Endodermal cell (in vitro differentiated cells): Measurements from ENCODE around the gene MRPL36. TPM values are rescaled to one million over a fixed set of nuclear protein-coding genes. Genes with fewer than 3 reads are reported as not detected.

ENCODE experiments used
- DNase-seq: peaks from one replicate; pipeline ENCODE4 v3.0.0-alpha.2; 2017
- H3K27ac ChIP-seq: 2 replicates; pipeline ENCODE4 v1.5.1; 2013; ENCODE audit warnings: mild to moderate bottlenecking, low read depth, low read length, moderate library complexity
- H3K27me3 ChIP-seq: 2 replicates; pipeline ENCODE4 v1.6.1; 2013; ENCODE audit warnings: mild to moderate bottlenecking, low read length, moderate library complexity; ENCODE audit not compliant: insufficient read depth, control insufficient read depth, poor library complexity, severe bottlenecking
- H3K36me3 ChIP-seq: 2 replicates; pipeline ENCODE4 v1.7.0; 2013; ENCODE audit warnings: mild to moderate bottlenecking, low read length, moderate library complexity; ENCODE audit not compliant: control insufficient read depth, insufficient read depth
- H3K4me1 ChIP-seq: one replicate; pipeline ENCODE4 v1.7.0; 2013; ENCODE audit warnings: low read length; ENCODE audit not compliant: control insufficient read depth, insufficient read depth
- H3K4me3 ChIP-seq: 2 replicates; pipeline ENCODE4 v1.5.1; 2013; ENCODE audit warnings: mild to moderate bottlenecking, low read length, moderate library complexity
- H3K9ac ChIP-seq: 2 replicates; pipeline ENCODE4 v1.6.1; 2013; ENCODE audit warnings: mild to moderate bottlenecking, low read length, moderate library complexity; ENCODE audit not compliant: poor library complexity, severe bottlenecking; ENCODE audit errors: extremely low read depth
- H3K9me3 ChIP-seq: 2 replicates; pipeline ENCODE4 v1.6.1; 2013; ENCODE audit warnings: mild to moderate bottlenecking, low read length, moderate library complexity; ENCODE audit not compliant: control insufficient read depth
- H3K27ac Mint-ChIP-seq: 2 replicates; pipeline ENCODE4 v1.8.0; 2020; ENCODE audit warnings: mixed read lengths
- H3K27me3 Mint-ChIP-seq: 2 replicates; pipeline ENCODE4 v1.8.0; 2021; ENCODE audit warnings: mild to moderate bottlenecking, mixed read lengths; ENCODE audit not compliant: insufficient read depth
- H3K36me3 Mint-ChIP-seq: 2 replicates; pipeline ENCODE4 v1.8.0; 2020; ENCODE audit warnings: low read depth, mixed read lengths
- H3K4me1 Mint-ChIP-seq: 2 replicates; pipeline ENCODE4 v1.8.0; 2020; ENCODE audit warnings: mixed read lengths
- H3K4me3 Mint-ChIP-seq: 2 replicates; pipeline ENCODE4 v1.8.0; 2020; ENCODE audit warnings: mild to moderate bottlenecking, moderate library complexity, mixed read lengths
- H3K9me3 Mint-ChIP-seq: 2 replicates; pipeline ENCODE4 v1.8.0; 2020; ENCODE audit warnings: mild to moderate bottlenecking, mixed read lengths
- WGBS, 2 experiments: methylation state at CpG; one replicate each; pipeline versions ENCODE4 v1.1.5 to v1.1.7; 2013; ENCODE audit warnings: missing lambda C conversion rate in 2 of 2, mixed read lengths in 1 of 2; ENCODE audit not compliant: insufficient coverage in 1 of 2, insufficient read length in 1 of 2; 5-methylcytosine and 5-hydroxymethylcytosine counted together
- total RNA-seq, 2 donors: library from RNA; stranded (reverse); fragmentation: NEBNext Ultra II Directional in 1 of 2; extraction: Animal tissue kit (Norgen Biotek cat#: 25700) in 1 of 2; gene quantifications; 2 replicates in 1 of 2; 3 replicates in 1 of 2; pipeline ENCODE4 v1.2.1, GENCODE V29; 2021
- TF ChIP-seq, protein P1 (sequence below): fragments of 200-600 bp; sonication (generic); conservative IDR thresholded peaks from 2 replicates; pipeline ENCODE4 v1.5.0; 2021; ENCODE audit warnings: antibody characterized with exemption, mild to moderate bottlenecking

The MRPL36 gene
- total RNA-seq, 2 donors from 2014 or later = 44.0 to 49.7 TPM

GRCh38 chr5:1835431-1835830, 35.8 kb upstream of the MRPL36 start:
- H3K27me3 Mint-ChIP-seq = peaks cover 15% of the 10 kb centered on the region
- Histone ChIP-seq H3K9ac (no peak overlapping the region), H3K4me1 (peaks cover 3% of the 10 kb centered on the region), H3K36me3 (no peaks in the 10 kb centered on the region), H3K27ac (no peak overlapping the region), H3K27me3 (no peaks in the 10 kb centered on the region), H3K4me3 (no peak overlapping the region), H3K9me3 (no peaks in the 10 kb centered on the region)
- TF ChIP-seq, protein P1, sequence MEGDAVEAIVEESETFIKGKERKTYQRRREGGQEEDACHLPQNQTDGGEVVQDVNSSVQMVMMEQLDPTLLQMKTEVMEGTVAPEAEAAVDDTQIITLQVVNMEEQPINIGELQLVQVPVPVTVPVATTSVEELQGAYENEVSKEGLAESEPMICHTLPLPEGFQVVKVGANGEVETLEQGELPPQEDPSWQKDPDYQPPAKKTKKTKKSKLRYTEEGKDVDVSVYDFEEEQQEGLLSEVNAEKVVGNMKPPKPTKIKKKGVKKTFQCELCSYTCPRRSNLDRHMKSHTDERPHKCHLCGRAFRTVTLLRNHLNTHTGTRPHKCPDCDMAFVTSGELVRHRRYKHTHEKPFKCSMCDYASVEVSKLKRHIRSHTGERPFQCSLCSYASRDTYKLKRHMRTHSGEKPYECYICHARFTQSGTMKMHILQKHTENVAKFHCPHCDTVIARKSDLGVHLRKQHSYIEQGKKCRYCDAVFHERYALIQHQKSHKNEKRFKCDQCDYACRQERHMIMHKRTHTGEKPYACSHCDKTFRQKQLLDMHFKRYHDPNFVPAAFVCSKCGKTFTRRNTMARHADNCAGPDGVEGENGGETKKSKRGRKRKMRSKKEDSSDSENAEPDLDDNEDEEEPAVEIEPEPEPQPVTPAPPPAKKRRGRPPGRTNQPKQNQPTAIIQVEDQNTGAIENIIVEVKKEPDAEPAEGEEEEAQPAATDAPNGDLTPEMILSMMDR = no peak
- no peaks in the 10 kb centered on the region for H3K9me3 Mint-ChIP-seq
- peaks cover 26% of the 10 kb centered on the region for H3K4me1 Mint-ChIP-seq
- H3K36me3 Mint-ChIP-seq = no peaks in the 10 kb centered on the region
- DNase-seq = no peak
- H3K27ac Mint-ChIP-seq = no peak overlapping the region
- H3K4me3 Mint-ChIP-seq = no peak overlapping the region
- 92 to 93% methylated on average over 10 to 13 of the region's 13 CpGs for WGBS, 2 experiments

GRCh38 chr5:1834721-1835429, 35.2 kb upstream of the MRPL36 start:
- H3K4me1 Mint-ChIP-seq = peaks cover 25% of the 10 kb centered on the region
- Histone ChIP-seq H3K4me3 (no peak overlapping the region), H3K9me3 (no peaks in the 10 kb centered on the region), H3K9ac (no peak overlapping the region), H3K27me3 (no peaks in the 10 kb centered on the region), H3K4me1 (peaks cover 3% of the 10 kb centered on the region), H3K27ac (no peak overlapping the region), H3K36me3 (no peaks in the 10 kb centered on the region)
- no peaks in the 10 kb centered on the region for H3K9me3 Mint-ChIP-seq
- DNase-seq = no peak
- H3K27me3 Mint-ChIP-seq = peaks cover 15% of the 10 kb centered on the region
- TF ChIP-seq, protein P1 = no peak
- 66 to 79% methylated on average over 19 to 20 of the region's 21 CpGs for WGBS, 2 experiments
- no peaks in the 10 kb centered on the region for H3K36me3 Mint-ChIP-seq
- H3K4me3 Mint-ChIP-seq = no peak overlapping the region
- H3K27ac Mint-ChIP-seq = no peak overlapping the region

DNA sequence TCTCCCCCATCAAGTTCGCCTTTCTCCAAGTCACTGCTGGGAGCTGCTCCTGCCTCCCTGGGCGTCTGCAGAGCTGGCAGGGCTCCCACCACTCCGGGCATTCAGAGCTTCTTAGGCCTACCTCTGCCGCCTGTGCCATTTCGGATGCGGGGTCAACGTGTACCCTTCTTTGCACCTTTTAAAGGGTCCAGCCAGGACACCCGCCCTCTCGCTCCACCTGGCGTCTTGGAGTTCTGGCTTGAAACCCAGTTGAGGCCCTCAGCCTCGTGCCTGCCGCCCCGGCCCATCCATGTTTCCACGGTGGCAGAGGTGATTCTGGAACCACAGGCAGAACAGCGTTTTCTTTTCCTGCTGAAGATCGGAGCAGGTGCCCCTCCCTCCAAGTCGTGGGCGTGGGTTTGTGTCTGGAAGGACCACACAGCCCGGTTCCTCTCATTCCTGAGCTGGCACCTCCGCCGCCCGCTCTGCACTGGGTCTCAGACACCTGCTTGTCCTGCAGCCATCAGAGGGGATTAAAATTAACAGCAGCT, 34.5 kb upstream of the MRPL36 start:
- Mint-ChIP-seq H3K27ac (no peak overlapping the region), H3K36me3 (no peaks in the 10 kb centered on the region), H3K4me3 (no peak overlapping the region), H3K27me3 (peaks cover 13% of the 10 kb centered on the region), H3K4me1 (peaks cover 25% of the 10 kb centered on the region), H3K9me3 (no peaks in the 10 kb centered on the region)
- no peak for DNase-seq
- no peaks in the 10 kb centered on the region for H3K27me3 ChIP-seq
- TF ChIP-seq, protein P1 = no peak
- no peak overlapping the region for H3K4me3 ChIP-seq
- H3K4me1 ChIP-seq = peaks cover 3% of the 10 kb centered on the region
- no peak overlapping the region for H3K27ac ChIP-seq
- no peaks in the 10 kb centered on the region for H3K36me3 ChIP-seq
- no peak overlapping the region for H3K9ac ChIP-seq
- no peaks in the 10 kb centered on the region for H3K9me3 ChIP-seq
- 85 to 92% methylated on average over 14 to 22 of the region's 22 CpGs for WGBS, 2 experiments
